GM12878 (cell line): ENCODE data around the gene C9orf78. TPM values are rescaled to one million over a fixed set of nuclear protein-coding genes. Genes with fewer than 3 reads are reported as not detected.

Source experiments
- CEBPB ChIP-seq, 2 experiments: fragments of 150-350 bp in 1 of 2; IDR thresholded peaks; 2 replicates each; pipeline ENCODE4 v1.6.1; 2012 to 2014; ENCODE audit warnings: low read depth in 2 of 2, low read length in 2 of 2, borderline replicate concordance in 1 of 2, inconsistent platforms in 1 of 2
- CUX1 ChIP-seq: IDR thresholded peaks from 2 replicates; pipeline ENCODE4 v1.6.1; 2012; ENCODE audit warnings: improper control_type of control experiment, low read depth, low read length; ENCODE audit not compliant: insufficient replicate concordance
- FOS ChIP-seq: IDR thresholded peaks from 3 replicates; pipeline ENCODE4 v1.6.1; 2011; ENCODE audit warnings: borderline replicate concordance; ENCODE audit not compliant: insufficient read length; ENCODE audit errors: extremely low read depth
- HDAC6 ChIP-seq: fragments of 200-600 bp; sonication (generic); IDR thresholded peaks from one replicate; pipeline ENCODE4 v1.8.0; 2017; ENCODE audit warnings: antibody characterized with exemption; ENCODE audit not compliant: unreplicated experiment
- IRF3 ChIP-seq: fragments of 450-650 bp; IDR thresholded peaks from 2 replicates; pipeline ENCODE4 v1.6.1; 2014; ENCODE audit warnings: mild to moderate bottlenecking
- NFYA ChIP-seq: IDR thresholded peaks from 2 replicates; pipeline ENCODE4 v1.6.1; 2011; ENCODE audit warnings: low read depth, mild to moderate bottlenecking, low read length, improper control_type of control experiment, borderline replicate concordance
- NFYB ChIP-seq: IDR thresholded peaks from 2 replicates; pipeline ENCODE4 v1.6.1; 2011; ENCODE audit warnings: low read depth, mild to moderate bottlenecking, low read length, improper control_type of control experiment, moderate library complexity; ENCODE audit not compliant: insufficient read depth
- SKIL ChIP-seq: fragments of 450-650 bp; IDR thresholded peaks from 2 replicates; pipeline ENCODE4 v1.6.1; 2017; ENCODE audit warnings: mild to moderate bottlenecking, low read depth, inconsistent platforms; ENCODE audit not compliant: poor library complexity, severe bottlenecking
- SMAD5 ChIP-seq: IDR thresholded peaks from 2 replicates; pipeline ENCODE4 v1.6.1; 2016; ENCODE audit warnings: antibody characterized with exemption, low read depth
- TARDBP ChIP-seq: IDR thresholded peaks from 2 replicates; pipeline ENCODE4 v1.6.1; 2016; ENCODE audit warnings: borderline replicate concordance
- polyA plus RNA-seq, 11 experiments: library from polyadenylated mRNA; depleted of rRNA in 4 of 11; unstranded in 6 of 11; stranded (reverse) in 5 of 11; fragments of >200 nt; fragmentation: Nextera tagmentation in 4 of 11; fragmentation: Illumina TruSeq in 1 of 11; extraction: Ambion mirVana in 4 of 11; extraction: Trizol in 1 of 11; gene quantifications; 1 replicate in 1 of 11; 2 replicates in 10 of 11; pipeline versions ENCODE4 v1.2.1 to v1.2.3, GENCODE V29; 2011 to 2016; ENCODE audit warnings: inconsistent platforms in 2 of 11, missing spikeins in 2 of 11, low read depth in 1 of 11
- total RNA-seq, 4 experiments: library from RNA; depleted of rRNA in 3 of 4; stranded (reverse); fragments of >200 nt in 3 of 4; fragmentation: Illumina TruSeq in 1 of 4; extraction: Trizol in 1 of 4; gene quantifications; 2 replicates each; pipeline versions ENCODE4 v1.2.1 to v1.2.3, GENCODE V29; 2013 to 2021
- TF ChIP-seq, protein P1 (sequence below): fragments of 450-650 bp; IDR thresholded peaks from 2 replicates; pipeline ENCODE4 v1.6.1; 2017; ENCODE audit warnings: mild to moderate bottlenecking
- TF ChIP-seq, protein P2 (sequence below), 3 experiments: IDR thresholded peaks in 2 of 3; conservative IDR thresholded peaks in 1 of 3; 2 replicates each; pipeline ENCODE4 v1.5.1; 2011; ENCODE audit warnings: low read depth in 3 of 3, low read length in 3 of 3, mild to moderate bottlenecking in 3 of 3, control low read depth in 2 of 3, moderate library complexity in 2 of 3, inconsistent platforms in 1 of 3, mixed read lengths in 1 of 3; ENCODE audit not compliant: control insufficient read depth in 2 of 3, insufficient read depth in 1 of 3; ENCODE audit errors: extremely low read depth in 1 of 3

C9orf78 gene
- total and polyA plus RNA-seq, 10 of the 15 experiments (the other 5 are each of a cell fraction or from before 2014, with no cell fraction given): 23.0 to 60.9 (median 47.5) TPM

GRCh38 chr9:129810788-129811187, 24.3 kb downstream of the C9orf78 start (continued):
- TF ChIP-seq, protein P1, sequence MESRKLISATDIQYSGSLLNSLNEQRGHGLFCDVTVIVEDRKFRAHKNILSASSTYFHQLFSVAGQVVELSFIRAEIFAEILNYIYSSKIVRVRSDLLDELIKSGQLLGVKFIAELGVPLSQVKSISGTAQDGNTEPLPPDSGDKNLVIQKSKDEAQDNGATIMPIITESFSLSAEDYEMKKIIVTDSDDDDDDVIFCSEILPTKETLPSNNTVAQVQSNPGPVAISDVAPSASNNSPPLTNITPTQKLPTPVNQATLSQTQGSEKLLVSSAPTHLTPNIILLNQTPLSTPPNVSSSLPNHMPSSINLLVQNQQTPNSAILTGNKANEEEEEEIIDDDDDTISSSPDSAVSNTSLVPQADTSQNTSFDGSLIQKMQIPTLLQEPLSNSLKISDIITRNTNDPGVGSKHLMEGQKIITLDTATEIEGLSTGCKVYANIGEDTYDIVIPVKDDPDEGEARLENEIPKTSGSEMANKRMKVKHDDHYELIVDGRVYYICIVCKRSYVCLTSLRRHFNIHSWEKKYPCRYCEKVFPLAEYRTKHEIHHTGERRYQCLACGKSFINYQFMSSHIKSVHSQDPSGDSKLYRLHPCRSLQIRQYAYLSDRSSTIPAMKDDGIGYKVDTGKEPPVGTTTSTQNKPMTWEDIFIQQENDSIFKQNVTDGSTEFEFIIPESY: no peak
- TF ChIP-seq SMAD5: no peak
- TF ChIP-seq SKIL: no peak
- no peak for TF ChIP-seq HDAC6
- TF ChIP-seq, protein P2, sequence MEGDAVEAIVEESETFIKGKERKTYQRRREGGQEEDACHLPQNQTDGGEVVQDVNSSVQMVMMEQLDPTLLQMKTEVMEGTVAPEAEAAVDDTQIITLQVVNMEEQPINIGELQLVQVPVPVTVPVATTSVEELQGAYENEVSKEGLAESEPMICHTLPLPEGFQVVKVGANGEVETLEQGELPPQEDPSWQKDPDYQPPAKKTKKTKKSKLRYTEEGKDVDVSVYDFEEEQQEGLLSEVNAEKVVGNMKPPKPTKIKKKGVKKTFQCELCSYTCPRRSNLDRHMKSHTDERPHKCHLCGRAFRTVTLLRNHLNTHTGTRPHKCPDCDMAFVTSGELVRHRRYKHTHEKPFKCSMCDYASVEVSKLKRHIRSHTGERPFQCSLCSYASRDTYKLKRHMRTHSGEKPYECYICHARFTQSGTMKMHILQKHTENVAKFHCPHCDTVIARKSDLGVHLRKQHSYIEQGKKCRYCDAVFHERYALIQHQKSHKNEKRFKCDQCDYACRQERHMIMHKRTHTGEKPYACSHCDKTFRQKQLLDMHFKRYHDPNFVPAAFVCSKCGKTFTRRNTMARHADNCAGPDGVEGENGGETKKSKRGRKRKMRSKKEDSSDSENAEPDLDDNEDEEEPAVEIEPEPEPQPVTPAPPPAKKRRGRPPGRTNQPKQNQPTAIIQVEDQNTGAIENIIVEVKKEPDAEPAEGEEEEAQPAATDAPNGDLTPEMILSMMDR (IDR thresholded peaks at IDR 0.05 in 2 of 3, conservative IDR thresholded peaks at IDR 0.05 in 1 of 3; ENCODE audit: control insufficient read depth in 2 of 3, extremely low read depth in 1 of 3, insufficient read depth in 1 of 3, low read depth in 3 of 3, low read length in 3 of 3): no peak
- no peak for TF ChIP-seq CEBPB (IDR thresholded peaks at IDR 0.05; ENCODE audit: borderline replicate concordance in 1 of 2, low read depth in 2 of 2, low read length in 2 of 2)
- TF ChIP-seq CUX1: no peak
- no peak for TF ChIP-seq IRF3
- TF ChIP-seq NFYA: no peak
- TF ChIP-seq TARDBP: no peak
- no peak for TF ChIP-seq FOS
- no peak for TF ChIP-seq NFYB
